WTC11 (cell line): ENCODE measurements around the gene ABCC11. TPM values are rescaled to one million over a fixed set of nuclear protein-coding genes. Genes with fewer than 3 reads are reported as not detected.
"Not testable (repeated sequence)": the region's sequence is repeated elsewhere in the genome, so short reads cannot be mapped to it uniquely, and the experiment has no call there.

Experiments used
- ATAC-seq: fragments of 200-7000 bp; cut with Tn5 transposase; 2 replicates; pipeline ENCODE4 v1.10.0; 2021; ENCODE audit warnings: mild to moderate bottlenecking, moderate library complexity
- CTCF ChIA-PET: fragments of 300-600 bp; sonication (Branson Sonifier 250); formaldehyde crosslinking; loops from one replicate; lab custom pipeline; 2021; ENCODE audit warnings: antibody characterized with exemption; lab: Charles Lee
- POLR2A ChIA-PET: fragments of 350-600 bp; sonication (Branson Sonifier 250); formaldehyde crosslinking; loops from one replicate; lab custom pipeline; 2021; ENCODE audit warnings: antibody characterized with exemption; lab: Charles Lee
- DNase-seq: peaks from one replicate; pipeline ENCODE4 v3.0.0; 2021; ENCODE audit warnings: low spot score
- H3K27ac Mint-ChIP-seq: 2 replicates; pipeline ENCODE4 v1.8.0; 2021; ENCODE audit warnings: mixed read lengths
- H3K27me3 Mint-ChIP-seq: 2 replicates; pipeline ENCODE4 v1.8.0; 2021; ENCODE audit warnings: low read depth, mild to moderate bottlenecking, moderate library complexity, mixed read lengths
- H3K36me3 Mint-ChIP-seq: 2 replicates; pipeline ENCODE4 v1.8.0; 2021; ENCODE audit warnings: mixed read lengths
- H3K4me1 Mint-ChIP-seq: 2 replicates; pipeline ENCODE4 v1.8.0; 2022; ENCODE audit warnings: mixed read lengths
- H3K4me3 Mint-ChIP-seq: 2 replicates; pipeline ENCODE4 v1.8.0; 2021; ENCODE audit warnings: mild to moderate bottlenecking, moderate library complexity, mixed read lengths
- H3K9me3 Mint-ChIP-seq: 2 replicates; pipeline ENCODE4 v1.8.0; 2021; ENCODE audit warnings: mixed read lengths
- ELF4 ChIP-seq: sonication (generic); formaldehyde crosslinking; IDR thresholded peaks from 2 replicates; pipeline ENCODE4 v1.8.1; 2022; ENCODE audit warnings: low read depth, mild to moderate bottlenecking, moderate library complexity, missing genetic modification reagents
- GABPB1 ChIP-seq: sonication (generic); formaldehyde crosslinking; IDR thresholded peaks from 2 replicates; pipeline ENCODE4 v1.8.1; 2023; ENCODE audit warnings: mild to moderate bottlenecking, missing genetic modification reagents
- GRHL2 ChIP-seq: fragments of 250-450 bp; sonication (Bioruptor Pico); IDR thresholded peaks from 2 replicates; pipeline ENCODE4 v1.8.0; 2022; ENCODE audit warnings: mild to moderate bottlenecking, moderate library complexity; ENCODE audit not compliant: insufficient replicate concordance, severe bottlenecking
- JAZF1 ChIP-seq: fragments of 250-450 bp; sonication (Bioruptor Pico); IDR thresholded peaks from 2 replicates; pipeline ENCODE4 v1.9.0; 2021; ENCODE audit warnings: moderate library complexity, mild to moderate bottlenecking, inconsistent platforms
- NFE2L1 ChIP-seq: sonication (generic); formaldehyde crosslinking; IDR thresholded peaks from 2 replicates; pipeline ENCODE4 v1.8.1; 2023; ENCODE audit warnings: missing genetic modification reagents
- NR2C2 ChIP-seq: sonication (generic); formaldehyde crosslinking; IDR thresholded peaks from 2 replicates; pipeline ENCODE4 v1.8.0; 2022; ENCODE audit warnings: mild to moderate bottlenecking, missing genetic modification reagents
- TEAD1 ChIP-seq: sonication (generic); formaldehyde crosslinking; IDR thresholded peaks from 2 replicates; pipeline ENCODE4 v1.8.0; 2022; ENCODE audit warnings: mild to moderate bottlenecking, missing genetic modification reagents
- ZNF263 ChIP-seq: sonication (generic); formaldehyde crosslinking; IDR thresholded peaks from 2 replicates; pipeline ENCODE4 v1.8.1; 2022; ENCODE audit warnings: low read depth, mild to moderate bottlenecking, moderate library complexity, missing genetic modification reagents
- ZNF423 ChIP-seq: fragments of 250-450 bp; sonication (Bioruptor Pico); IDR thresholded peaks from 2 replicates; pipeline ENCODE4 v2.1.2; 2022; ENCODE audit warnings: mild to moderate bottlenecking, moderate library complexity
- total RNA-seq: library from RNA; stranded (reverse); gene quantifications from 3 replicates; pipeline ENCODE4 v1.2.3, GENCODE V29; 2021
- TF ChIP-seq, protein P1 (sequence below): fragments of 250-450 bp; sonication (Bioruptor Pico); IDR thresholded peaks from 2 replicates; pipeline ENCODE4 v1.9.0; 2021; ENCODE audit warnings: mild to moderate bottlenecking
- TF ChIP-seq, protein P2 (sequence below): fragments of 200-600 bp; IDR thresholded peaks from 2 replicates; pipeline ENCODE4 v1.8.0; 2022; ENCODE audit warnings: antibody characterized with exemption
- TF ChIP-seq, protein P3 (sequence below): fragments of 250-450 bp; sonication (Bioruptor Pico); IDR thresholded peaks from 2 replicates; pipeline ENCODE4 v2.1.2; 2022; ENCODE audit warnings: mild to moderate bottlenecking, moderate library complexity
- TF ChIP-seq, protein P4 (sequence below): sonication (generic); formaldehyde crosslinking; IDR thresholded peaks from 2 replicates; pipeline ENCODE4 v1.8.1; 2023; ENCODE audit warnings: mild to moderate bottlenecking, missing genetic modification reagents, moderate library complexity

Gene ABCC11
- total RNA-seq, 1 experiment from 2014 or later: not detected

DNA sequence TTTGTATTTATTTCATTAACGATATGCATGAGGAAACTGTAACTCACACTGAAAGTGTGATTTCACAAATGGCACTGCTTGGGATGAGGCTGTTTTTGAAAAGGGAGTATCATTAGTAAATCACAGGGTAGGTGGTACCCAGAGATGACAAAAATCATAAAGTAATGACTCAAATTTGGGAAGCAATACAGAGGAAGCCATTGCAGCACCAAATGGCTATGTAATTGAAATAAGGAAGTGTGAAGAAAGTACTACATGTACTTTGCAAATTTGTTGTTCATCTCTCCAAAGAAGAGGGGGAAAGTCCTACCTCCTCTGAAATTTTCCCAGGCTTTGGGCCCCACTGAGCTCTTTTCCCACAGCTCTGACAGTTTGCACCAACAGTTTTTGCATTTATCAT, 79.3 kb downstream of the ABCC11 start:
- CTCF ChIA-PET: no interaction called here
- Mint-ChIP-seq H3K36me3 (no peaks in the 10 kb centered on the region), H3K27me3 (no peaks in the 10 kb centered on the region), H3K27ac (no peak overlapping the region), H3K4me3 (no peak overlapping the region), H3K4me1 (peaks cover 14% of the 10 kb centered on the region)
- DNase-seq (no peak), ATAC-seq (no peak)
- POLR2A ChIA-PET: no interaction called here
- TF ChIP-seq GRHL2 (CRISPR knock-in tag): no peak
- TF ChIP-seq ELF4: no peak
- no peak for TF ChIP-seq JAZF1 (CRISPR knock-in tag)
- no peak for TF ChIP-seq NFE2L1 (CRISPR knock-in tag)
- no peak for TF ChIP-seq ZNF263 (CRISPR knock-in tag)
- TF ChIP-seq NR2C2 (CRISPR knock-in tag): no peak
- TF ChIP-seq, protein P1, sequence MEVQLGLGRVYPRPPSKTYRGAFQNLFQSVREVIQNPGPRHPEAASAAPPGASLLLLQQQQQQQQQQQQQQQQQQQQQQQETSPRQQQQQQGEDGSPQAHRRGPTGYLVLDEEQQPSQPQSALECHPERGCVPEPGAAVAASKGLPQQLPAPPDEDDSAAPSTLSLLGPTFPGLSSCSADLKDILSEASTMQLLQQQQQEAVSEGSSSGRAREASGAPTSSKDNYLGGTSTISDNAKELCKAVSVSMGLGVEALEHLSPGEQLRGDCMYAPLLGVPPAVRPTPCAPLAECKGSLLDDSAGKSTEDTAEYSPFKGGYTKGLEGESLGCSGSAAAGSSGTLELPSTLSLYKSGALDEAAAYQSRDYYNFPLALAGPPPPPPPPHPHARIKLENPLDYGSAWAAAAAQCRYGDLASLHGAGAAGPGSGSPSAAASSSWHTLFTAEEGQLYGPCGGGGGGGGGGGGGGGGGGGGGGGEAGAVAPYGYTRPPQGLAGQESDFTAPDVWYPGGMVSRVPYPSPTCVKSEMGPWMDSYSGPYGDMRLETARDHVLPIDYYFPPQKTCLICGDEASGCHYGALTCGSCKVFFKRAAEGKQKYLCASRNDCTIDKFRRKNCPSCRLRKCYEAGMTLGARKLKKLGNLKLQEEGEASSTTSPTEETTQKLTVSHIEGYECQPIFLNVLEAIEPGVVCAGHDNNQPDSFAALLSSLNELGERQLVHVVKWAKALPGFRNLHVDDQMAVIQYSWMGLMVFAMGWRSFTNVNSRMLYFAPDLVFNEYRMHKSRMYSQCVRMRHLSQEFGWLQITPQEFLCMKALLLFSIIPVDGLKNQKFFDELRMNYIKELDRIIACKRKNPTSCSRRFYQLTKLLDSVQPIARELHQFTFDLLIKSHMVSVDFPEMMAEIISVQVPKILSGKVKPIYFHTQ (CRISPR knock-in tag): no peak
- TF ChIP-seq, all 79 proteins: peak for 0
- peaks cover 11% of the 10 kb centered on the region for H3K9me3 Mint-ChIP-seq

DNA sequence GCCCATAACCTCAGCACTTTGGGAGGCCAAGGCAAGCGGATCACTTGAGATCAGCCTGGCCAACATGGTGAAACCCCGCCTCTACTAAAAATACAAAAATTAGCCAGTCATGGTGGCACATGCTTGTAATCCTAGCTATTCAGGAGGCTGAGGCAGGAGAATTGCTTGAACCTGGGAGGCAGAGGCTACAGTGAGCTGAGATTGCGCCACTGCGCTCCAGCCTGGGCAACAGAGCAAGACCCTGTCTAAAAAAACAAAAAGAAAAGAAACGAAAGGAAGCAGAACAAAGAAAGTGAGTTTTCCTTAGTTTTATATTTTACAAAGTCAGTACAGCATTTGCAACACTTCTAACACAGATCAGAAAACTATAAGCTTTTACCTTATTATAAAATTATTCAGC, 80.7 kb downstream of the ABCC11 start:
- POLR2A ChIA-PET, ATAC-seq, DNase-seq, H3K27ac Mint-ChIP-seq, H3K36me3 Mint-ChIP-seq, H3K27me3 Mint-ChIP-seq, H3K4me3 Mint-ChIP-seq: not testable (repeated sequence)
- peaks cover 11% of the 10 kb centered on the region for H3K9me3 Mint-ChIP-seq
- CTCF ChIA-PET: interaction anchor here (0.6 to 1.2 kb wide), 4 partner anchors 76 to 1493 kb away, joined by 3 to 4 read pairs (median 3); no protein-coding TSS in a partner anchor
- H3K4me1 Mint-ChIP-seq: peaks cover 21% of the 10 kb centered on the region

DNA sequence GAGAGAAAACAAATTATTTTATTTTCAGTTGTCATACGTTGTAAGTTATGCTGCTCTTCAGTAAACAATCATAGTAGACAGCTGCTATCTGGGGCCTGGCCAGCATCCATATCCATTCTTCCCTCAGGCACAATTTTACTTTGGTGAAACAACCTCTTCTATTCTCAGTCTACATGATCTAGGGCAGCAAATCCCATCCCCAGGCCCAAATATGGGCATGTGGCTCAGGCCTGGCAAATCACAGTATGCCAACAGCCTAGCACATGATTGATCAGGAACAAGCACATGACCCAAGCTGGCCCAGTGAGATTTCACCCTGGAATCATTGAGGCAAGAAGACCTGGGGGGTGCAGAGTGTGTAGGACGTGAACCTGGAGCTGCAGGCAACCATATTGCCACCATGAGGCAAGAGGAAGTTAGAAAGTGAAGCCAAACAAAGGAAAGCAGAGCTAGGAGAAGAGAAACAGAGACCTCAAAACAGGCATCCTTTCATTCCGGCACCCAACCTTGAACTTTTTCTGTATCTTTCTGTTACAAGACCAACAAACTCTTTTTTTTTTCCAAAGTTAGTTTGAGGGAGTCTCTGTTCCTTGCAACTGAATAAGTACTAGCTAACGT, 81.3 kb downstream of the ABCC11 start:
- TF ChIP-seq ZNF423 (CRISPR knock-in tag) (no peak), GABPB1 (CRISPR knock-in tag) (0 out of 2 replicates have a peak, but pooled peaks have one; percentile 19)
- TF ChIP-seq, all 79 proteins: peak for 1
- H3K4me3 Mint-ChIP-seq: no peak overlapping the region
- ATAC-seq (no peak), DNase-seq (no peak)
- peaks cover 24% of the 10 kb centered on the region for H3K4me1 Mint-ChIP-seq
- H3K36me3 Mint-ChIP-seq: no peaks in the 10 kb centered on the region
- H3K27ac Mint-ChIP-seq: no peak overlapping the region; the same call in 1 of the 2 replicates
- H3K27me3 Mint-ChIP-seq: no peaks in the 10 kb centered on the region
- CTCF ChIA-PET: interaction anchor here (0.6 to 2.5 kb wide), 7 partner anchors 77 to 1492 kb away, joined by 3 to 12 read pairs (median 4); no protein-coding TSS in a partner anchor
- POLR2A ChIA-PET: no interaction called here
- peaks cover 11% of the 10 kb centered on the region for H3K9me3 Mint-ChIP-seq

DNA sequence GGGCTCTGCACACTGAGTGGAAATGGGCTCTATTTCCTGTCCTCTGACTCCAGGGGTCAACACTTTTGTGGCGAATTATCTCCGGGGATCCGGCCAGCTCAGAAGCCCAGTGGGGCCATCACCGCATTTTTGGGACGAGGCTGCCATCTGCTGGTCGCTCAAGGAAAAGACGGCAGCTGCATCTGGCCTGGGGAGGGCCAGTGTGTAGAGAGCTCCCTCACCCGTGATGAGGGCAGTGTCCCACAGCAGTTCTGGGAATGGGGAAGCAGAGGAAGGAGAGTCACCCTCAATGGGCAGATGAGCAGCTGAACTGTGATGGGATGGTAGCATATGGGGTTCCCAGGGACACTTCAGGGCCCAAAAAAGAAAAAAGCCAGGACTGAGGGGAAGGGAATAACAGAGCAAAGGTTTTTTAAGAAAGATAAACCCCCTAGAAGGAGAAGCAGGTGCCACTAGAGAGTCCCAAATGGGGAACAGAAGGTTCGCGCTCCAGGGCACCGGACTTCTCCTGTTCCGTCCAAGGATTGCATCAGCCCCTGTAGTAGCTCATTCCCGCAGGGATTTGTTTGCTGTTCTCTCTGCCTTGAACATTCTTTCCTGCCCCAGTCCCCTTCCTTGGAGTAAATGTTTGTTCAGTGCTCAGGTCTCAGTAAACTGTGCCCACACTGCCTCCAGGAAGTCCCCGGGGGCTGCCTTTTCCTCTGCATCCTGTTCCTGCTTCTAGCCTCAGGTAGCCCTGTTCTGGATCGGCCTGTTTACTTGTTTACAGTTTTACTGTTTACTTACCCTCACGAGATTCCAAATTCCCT, 82.2 kb downstream of the ABCC11 start:
- ATAC-seq: peak; percentile 95
- Mint-ChIP-seq H3K27ac (peak overlapping the region; percentile 91; the same call in 1 of the 2 replicates), H3K27me3 (no peaks in the 10 kb centered on the region), H3K36me3 (no peaks in the 10 kb centered on the region), H3K9me3 (peaks cover 4% of the 10 kb centered on the region; the same call in 1 of the 2 replicates), H3K4me1 (peaks cover 26% of the 10 kb centered on the region), H3K4me3 (no peak overlapping the region; the same call in 1 of the 2 replicates)
- TF ChIP-seq, protein P2, sequence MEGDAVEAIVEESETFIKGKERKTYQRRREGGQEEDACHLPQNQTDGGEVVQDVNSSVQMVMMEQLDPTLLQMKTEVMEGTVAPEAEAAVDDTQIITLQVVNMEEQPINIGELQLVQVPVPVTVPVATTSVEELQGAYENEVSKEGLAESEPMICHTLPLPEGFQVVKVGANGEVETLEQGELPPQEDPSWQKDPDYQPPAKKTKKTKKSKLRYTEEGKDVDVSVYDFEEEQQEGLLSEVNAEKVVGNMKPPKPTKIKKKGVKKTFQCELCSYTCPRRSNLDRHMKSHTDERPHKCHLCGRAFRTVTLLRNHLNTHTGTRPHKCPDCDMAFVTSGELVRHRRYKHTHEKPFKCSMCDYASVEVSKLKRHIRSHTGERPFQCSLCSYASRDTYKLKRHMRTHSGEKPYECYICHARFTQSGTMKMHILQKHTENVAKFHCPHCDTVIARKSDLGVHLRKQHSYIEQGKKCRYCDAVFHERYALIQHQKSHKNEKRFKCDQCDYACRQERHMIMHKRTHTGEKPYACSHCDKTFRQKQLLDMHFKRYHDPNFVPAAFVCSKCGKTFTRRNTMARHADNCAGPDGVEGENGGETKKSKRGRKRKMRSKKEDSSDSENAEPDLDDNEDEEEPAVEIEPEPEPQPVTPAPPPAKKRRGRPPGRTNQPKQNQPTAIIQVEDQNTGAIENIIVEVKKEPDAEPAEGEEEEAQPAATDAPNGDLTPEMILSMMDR: peak; percentile 81
- TF ChIP-seq, protein P3, sequence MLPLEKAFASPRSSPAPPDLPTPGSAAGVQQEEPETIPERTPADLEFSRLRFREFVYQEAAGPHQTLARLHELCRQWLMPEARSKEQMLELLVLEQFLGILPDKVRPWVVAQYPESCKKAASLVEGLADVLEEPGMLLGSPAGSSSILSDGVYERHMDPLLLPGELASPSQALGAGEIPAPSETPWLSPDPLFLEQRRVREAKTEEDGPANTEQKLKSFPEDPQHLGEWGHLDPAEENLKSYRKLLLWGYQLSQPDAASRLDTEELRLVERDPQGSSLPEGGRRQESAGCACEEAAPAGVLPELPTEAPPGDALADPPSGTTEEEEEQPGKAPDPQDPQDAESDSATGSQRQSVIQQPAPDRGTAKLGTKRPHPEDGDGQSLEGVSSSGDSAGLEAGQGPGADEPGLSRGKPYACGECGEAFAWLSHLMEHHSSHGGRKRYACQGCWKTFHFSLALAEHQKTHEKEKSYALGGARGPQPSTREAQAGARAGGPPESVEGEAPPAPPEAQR (CRISPR knock-in tag): no peak
- peak; percentile 99 for TF ChIP-seq GABPB1 (CRISPR knock-in tag)
- TF ChIP-seq TEAD1 (CRISPR knock-in tag): 0 out of 2 replicates have a peak, but pooled peaks have one; percentile 17
- TF ChIP-seq, protein P4, sequence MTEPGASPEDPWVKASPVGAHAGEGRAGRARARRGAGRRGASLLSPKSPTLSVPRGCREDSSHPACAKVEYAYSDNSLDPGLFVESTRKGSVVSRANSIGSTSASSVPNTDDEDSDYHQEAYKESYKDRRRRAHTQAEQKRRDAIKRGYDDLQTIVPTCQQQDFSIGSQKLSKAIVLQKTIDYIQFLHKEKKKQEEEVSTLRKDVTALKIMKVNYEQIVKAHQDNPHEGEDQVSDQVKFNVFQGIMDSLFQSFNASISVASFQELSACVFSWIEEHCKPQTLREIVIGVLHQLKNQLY: no peak
- TF ChIP-seq ZNF423 (CRISPR knock-in tag): peak; percentile 65
- DNase-seq: peak; percentile 86
- CTCF ChIA-PET: interaction anchor here (0.6 to 2.5 kb wide), 61 partner anchors 8 to 1311 kb away, joined by 3 to 31 read pairs (median 4); partner anchors contain the start of genes ABCC12, ITFG1, NETO2 and PHKB
- POLR2A ChIA-PET: no interaction called here
